Stimulated activated CD8-positive, alpha-beta memory T cell treated with anti-CD3 and anti-CD28 coated beads, Interleukin-2, amount 100 ng/mL, for 1 hour (primary cell): ENCODE results near the gene SLC36A2.

Source experiments
- DNase-seq, 2 donors: peaks; one replicate each; pipeline ENCODE4 v3.0.0-alpha.2; 2020; ENCODE audit warnings: low read depth in 2 of 2

SLC36A2 gene

GRCh38 chr5:151283120-151283825, 64.1 kb downstream of the SLC36A2 start:
- DNase-seq = no peak

DNA sequence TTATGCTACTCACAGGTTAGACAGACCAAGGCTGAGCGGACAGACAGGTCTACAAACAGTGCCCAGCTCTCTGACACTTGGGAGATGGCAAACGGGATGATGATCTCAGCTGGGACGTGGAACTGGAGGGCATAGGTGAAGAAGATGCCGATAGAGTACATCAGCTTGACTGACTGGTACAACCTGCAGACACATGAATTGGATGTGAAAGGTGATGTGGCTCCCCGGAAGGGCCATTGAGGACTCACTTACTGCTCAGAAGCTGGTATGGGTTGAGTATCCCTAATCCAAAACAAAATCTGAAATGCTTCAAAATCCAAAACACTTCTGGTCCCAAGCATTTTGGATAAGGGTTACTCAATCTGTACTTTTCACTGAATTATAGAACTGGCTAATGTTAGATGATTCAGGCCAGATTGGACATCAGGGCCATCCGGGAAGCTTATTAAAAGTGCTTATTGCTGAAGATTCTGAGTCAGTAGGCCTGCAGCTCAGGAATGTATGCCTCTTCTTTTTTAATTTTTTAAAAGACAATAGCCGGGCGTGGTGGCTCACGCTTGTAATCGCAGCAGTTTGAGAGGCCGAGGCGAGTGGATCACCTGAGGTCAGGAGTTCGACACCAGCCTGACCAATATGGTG, 66.2 kb downstream of the SLC36A2 start:
- DNase-seq = no peak

DNA sequence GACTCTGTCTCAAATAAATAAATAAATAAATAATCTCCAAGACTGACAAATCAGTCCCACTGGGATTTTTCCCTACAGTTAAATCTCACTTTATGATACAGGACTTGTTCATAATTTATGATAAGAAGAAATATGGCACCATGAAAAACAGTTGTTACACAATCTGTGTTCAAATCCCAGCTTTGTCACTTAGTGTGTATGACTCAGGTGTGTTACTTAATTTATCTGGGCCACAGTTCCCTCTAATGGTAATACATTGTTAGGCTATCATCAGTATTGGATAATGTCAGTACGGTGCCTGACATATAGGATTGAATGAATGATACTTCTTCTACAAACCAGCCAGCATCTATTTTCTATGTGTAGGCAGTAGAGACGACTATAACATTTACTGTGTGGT, 66.9 kb downstream of the SLC36A2 start:
- no peak for DNase-seq

DNA sequence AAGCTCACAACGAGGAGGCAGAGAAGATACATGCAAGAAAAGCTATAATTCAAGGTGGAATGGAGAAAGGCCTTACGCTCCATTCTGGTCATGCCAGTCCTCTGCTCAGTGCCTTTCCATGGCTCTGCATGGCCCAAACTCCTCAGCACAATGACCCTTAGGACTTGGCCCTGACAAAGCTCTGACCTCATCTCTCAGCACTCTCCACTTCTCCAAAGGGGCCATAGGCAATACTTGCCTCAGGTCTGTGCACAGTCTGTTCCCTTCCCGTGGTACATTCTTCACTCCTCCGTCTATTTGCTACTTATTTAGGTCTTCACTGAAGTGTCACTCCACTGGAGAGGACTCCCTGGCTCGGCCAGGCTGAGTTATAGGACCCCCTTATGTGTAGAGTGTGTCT, 68.5 kb downstream of the SLC36A2 start:
- DNase-seq = no peak

DNA sequence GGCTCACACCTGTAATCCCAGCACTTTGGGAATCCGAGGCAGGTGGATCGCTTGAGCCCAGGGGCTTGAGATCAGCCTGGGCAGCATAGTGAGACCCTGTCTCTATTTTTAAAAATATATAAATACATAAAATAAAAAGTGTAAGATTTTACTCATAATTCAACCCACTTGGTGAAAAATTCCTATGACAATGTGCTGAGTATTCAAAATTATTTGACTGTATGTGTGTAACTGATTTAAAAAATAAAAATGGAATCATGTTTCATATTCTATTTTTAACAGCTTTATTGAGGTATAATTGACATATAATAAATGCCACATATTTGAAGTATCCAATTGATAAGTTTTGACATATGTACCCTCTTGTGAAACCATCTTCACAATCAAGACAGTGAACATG, 71.6 kb downstream of the SLC36A2 start:
- DNase-seq = no peak

- no peak for DNase-seq
Measured at GRCh38 chr5:151274666-151275065, 72.7 kb downstream of the SLC36A2 start.

GRCh38 chr5:151271336-151271735, 76.0 kb downstream of the SLC36A2 start:
- DNase-seq = no peak

- no peak for DNase-seq
Measured at GRCh38 chr5:151270599-151270998, 76.8 kb downstream of the SLC36A2 start.

- DNase-seq = no peak
Measured at GRCh38 chr5:151267491-151268260, 79.7 kb downstream of the SLC36A2 start.
